ENCODE data around the gene MIA3.
"Not testable (repeated sequence)": the region's sequence is repeated elsewhere in the genome, so short reads cannot be mapped to it uniquely, and the experiment has no call there.

Gene MIA3

GRCh38 chr1:222623458-222623857 lies 5.6 kb downstream of the MIA3 start:
- DNase-seq, result no peak

GRCh38 chr1:222624214-222624613 lies 6.3 kb downstream of the MIA3 start:
- no peak for DNase-seq

DNA sequence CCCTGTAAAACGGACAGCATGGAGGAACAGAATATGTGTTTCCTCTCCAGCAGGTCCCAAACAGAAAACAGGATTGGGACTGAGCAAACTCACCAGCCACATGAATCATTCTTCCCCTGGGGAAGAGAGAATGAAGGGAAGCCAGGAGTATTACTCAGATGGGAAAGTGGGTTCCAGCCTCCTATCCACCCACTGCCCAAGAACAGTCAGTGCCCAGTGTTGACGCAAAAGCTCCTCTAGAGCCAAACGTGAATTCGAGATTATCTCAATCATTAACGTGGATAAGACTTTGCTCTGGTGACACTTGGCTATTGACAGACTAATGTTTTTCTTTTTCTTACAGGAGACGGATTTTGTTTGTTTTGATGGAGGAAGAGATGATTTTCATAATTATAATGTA lies 9.3 kb downstream of the MIA3 start:
- no peak for DNase-seq

GRCh38 chr1:222629921-222630535 lies 12.1 kb downstream of the MIA3 start:
- DNase-seq, result no peak

DNA sequence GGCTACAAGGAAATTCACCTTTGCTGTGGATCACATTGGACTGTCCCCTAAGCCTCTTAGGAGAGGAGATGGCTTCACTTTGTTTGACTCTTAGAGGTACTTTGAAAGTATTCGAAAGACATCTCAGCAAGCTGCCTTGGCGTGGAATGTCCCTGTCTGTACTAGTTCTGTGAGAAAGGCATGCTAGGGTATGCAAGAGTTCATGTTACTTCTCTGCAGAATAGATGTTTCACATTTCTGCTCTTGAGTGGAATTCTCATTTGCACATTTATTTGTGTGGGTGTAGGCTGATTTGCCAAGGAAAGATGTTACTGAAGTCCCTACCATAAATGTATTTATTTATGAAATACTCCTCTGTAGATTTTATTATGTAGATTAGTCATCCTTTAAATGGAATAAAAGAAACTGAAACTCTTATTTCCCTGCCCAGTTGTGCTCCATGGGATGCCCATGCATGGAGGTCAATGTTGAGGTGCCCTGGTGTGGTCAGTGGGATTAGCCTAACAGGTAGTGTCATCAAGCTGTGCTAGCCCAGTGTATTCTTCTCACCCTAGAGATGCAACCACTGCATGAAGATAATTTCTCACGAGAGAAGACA lies 13.8 kb downstream of the MIA3 start:
- no peak for DNase-seq

DNA sequence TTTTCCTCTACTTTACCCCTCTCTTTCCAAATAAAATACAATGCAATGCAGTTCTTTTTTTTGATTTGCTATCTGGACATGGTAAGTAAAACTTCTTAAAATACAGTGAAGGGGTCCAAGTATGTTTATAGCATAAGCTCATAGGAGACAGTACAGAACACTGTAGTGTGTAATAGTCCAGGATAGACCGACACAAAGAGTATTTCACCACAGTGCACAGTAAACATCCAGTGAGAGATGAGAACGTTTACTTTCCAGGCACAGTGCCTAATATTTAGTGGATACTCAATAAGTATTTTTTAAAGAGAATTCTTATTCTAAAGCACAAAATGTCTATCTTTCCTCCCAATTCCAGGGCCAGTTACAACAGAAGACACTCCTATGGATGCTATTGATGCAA lies 14.9 kb downstream of the MIA3 start:
- DNase-seq, result no peak

DNA sequence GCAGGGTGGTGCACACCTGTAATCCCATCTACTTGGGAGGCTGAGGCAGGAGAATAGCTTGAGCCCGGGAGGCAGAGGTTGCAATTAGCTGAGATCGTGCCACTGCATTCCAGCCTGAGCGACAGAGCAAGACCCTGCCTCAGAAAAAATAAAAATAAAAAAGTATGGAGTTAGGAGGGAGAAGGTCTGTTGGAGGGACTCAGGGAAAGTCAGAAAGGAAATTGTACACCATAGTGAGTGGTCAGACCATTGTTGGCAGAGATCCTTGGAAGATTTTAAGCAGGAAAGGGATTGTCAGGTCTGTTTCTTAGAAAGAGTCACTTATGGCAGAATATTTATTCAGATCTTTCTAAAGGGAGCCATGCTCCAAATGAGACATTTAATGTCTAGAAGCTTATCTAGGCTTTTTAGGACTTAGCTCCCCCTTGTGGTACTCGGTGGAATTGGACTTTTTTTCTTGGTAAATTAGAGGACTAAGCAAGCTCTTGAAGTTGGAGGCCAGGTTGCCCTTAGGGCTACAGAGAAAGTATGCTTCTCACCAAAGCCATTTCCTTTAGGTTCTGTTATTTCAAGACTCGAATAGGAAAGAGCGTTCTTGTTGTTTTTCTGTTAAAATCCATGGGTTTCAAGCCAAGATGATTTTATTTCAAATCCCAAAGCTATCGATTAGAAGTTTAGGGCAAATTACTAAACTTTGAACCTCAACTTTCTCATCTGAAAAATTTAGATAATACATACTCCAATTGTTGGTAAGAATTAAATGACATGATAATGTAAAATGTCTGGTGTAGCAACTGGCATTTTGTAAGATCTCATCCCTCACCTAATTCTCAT lies 16.5 kb downstream of the MIA3 start:
- peak; percentile 11 to 88 (median 60) for DNase-seq

GRCh38 chr1:222641269-222641948 lies 23.5 kb downstream of the MIA3 start:
- no peak for DNase-seq

- no peak for DNase-seq
Observed at GRCh38 chr1:222642468-222642867, 24.6 kb downstream of the MIA3 start.

DNA sequence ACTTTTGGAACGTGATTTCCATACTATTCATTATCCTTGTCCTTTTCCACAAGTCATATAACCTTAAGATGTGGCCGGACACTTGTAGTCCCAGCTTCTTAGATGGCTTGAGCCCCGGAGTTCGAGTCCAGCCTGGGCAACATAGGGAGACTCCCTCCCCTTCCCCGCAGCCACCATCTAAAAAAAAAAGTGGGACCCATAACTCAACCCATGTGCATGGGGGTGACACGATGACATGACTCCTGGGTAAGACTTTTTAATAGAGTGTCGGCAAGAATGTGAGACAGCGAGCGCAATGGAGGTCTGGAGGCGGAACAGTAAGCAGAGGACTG lies 25.7 kb downstream of the MIA3 start:
- DNase-seq, result peak in 1 of 6 experiments; percentile 68

DNA sequence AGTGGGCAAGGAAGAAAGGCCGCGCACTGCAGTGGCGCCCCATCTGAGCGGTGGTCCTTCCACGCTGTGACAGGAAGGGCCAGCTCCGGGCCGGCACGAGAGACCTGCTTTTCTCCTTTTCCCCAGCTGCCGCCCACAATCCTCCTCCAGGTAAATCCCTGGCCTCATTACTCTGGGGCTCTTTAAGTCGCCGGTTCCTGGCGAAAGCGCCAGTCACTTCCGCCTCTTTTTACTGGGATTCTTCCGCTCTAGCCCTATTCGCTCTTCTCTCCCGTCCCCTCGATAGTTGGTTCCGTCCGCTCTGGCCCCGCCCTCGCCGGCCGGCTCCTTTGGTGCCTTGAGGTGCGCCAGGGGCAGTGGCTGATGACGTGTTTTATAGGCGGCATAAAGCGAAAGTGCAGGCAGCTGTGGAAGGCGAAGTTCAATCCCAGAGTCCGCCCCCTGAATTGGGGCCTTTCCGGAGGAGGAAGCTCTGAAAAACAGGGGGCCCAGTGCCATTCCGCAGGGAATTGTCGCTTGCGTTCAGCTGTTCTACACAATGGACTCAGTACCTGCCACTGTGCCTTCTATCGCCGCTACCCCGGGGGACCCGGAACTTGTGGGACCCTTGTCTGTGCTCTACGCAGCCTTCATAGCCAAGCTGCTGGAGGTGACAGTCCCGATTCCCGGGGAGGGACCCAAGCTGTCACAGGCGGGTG lies 26.2 kb downstream of the MIA3 start:
- peak; percentile 92 to 96 (median 95) for DNase-seq

DNA sequence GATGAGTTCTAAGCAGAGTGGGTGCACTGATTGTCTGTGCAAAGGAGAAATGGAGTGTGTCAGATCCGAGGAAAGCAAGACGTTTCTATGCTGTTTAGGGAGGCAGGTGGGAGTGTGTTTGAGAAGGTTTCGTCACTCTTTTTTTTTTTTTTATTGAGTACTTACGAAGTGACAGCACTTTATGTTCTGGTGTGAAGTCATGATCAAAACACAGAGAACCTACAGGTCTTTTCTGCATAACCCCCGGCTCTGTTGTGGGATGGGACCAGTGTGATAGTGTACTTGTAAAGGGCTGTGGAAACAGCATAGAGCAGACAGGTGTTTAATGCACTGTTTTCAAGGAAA lies 26.7 kb downstream of the MIA3 start:
- DNase-seq, result peak in 5 of 6 experiments; percentile 47 to 83 (median 61)

GRCh38 chr1:222652676-222653075 lies 34.8 kb downstream of the MIA3 start:
- no peak for DNase-seq

DNA sequence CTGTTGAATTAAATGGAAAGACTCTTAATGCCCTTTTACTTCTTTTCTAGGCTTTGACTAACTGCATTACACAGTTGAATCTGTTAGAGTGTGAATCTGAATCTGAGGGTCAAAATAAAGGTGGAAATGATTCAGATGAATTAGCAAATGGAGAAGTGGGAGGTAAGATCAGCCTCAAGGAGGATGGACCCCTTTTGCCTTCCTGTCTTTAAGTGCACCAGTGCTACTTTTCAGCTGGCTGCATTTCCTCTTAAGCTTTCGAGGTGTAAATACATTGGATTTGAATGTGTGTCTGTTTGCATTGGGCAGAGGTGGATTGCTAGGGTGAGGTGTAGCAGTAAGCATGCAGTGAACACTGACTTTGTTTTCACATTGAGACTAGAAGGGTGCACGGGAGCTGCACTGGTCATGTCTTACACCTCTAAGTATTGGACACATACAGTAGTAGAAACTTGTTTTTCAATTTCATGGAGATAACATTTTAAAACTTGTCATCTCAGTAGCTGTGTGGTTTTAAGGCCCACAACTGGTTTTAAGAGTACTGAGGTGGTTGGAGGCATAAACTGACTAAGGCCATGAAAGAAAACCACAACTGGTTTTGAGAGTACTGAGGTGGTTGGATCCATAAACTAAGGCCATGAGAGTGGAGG lies 35.4 kb downstream of the MIA3 start:
- no peak for DNase-seq

DNA sequence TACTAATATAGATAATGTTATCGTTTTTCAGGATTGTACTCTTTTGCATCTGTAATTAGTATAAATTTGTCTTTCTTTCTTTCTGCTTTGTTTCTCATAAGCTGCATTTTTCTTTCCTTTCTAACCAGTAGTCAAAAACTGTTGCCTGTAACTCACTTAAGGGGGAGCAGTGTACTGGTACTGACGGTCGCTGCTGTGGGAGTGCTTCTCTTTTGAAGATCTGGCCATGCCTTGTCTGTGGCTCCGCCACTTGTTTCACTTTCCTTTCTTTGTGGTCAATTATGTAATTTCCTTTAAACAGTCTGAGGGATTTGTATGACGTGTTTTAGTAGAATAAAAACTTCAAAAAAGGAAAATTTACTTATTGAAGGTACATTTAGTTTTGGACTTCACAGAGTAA lies 37.0 kb downstream of the MIA3 start:
- peak; percentile 42 to 81 (median 73) for DNase-seq

DNA sequence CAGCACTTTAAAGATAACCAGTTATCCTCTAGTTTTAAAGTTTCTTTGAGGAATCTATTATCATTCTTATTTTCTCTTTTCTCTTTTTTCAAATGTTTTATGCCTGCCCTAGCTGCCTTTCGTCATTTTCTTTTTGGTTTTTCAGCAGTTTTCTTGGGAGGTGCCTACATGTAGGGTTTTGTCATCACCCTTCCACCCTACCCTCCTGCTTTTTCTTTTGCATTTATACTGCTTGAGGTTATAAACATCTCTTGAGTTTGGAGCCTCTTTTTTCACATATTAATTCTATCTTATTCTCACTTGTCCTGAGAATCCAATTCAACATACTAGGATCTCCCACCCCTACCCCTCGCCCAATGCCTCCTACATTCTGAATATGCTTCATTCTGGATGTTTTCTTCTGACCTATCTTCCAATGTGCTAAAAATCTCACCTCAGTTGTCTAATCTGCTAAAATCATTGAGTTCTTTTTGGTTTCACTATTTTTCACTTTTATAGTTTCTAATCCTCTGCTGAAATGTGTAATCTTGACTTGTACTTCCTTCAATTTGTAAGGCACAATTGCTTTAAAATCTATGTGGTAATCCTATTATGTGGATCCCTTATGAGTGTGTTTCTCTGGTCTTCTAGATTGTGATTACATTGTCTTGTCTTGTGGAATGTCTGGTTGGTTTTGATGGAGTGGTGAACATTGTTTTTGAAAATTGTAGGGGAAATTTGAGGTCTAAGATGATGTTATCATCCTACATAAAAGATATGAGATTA lies 38.7 kb downstream of the MIA3 start:
- no peak for DNase-seq

- no peak for DNase-seq
Observed at GRCh38 chr1:222657899-222658298, 40.0 kb downstream of the MIA3 start.

GRCh38 chr1:222663431-222663934 lies 45.6 kb downstream of the MIA3 start:
- DNase-seq, result no peak

- DNase-seq, result no peak
Observed at GRCh38 chr1:222665964-222666363, 48.1 kb downstream of the MIA3 start.

GRCh38 chr1:222668184-222668583 lies 50.3 kb downstream of the MIA3 start:
- not testable (repeated sequence) for DNase-seq

DNA sequence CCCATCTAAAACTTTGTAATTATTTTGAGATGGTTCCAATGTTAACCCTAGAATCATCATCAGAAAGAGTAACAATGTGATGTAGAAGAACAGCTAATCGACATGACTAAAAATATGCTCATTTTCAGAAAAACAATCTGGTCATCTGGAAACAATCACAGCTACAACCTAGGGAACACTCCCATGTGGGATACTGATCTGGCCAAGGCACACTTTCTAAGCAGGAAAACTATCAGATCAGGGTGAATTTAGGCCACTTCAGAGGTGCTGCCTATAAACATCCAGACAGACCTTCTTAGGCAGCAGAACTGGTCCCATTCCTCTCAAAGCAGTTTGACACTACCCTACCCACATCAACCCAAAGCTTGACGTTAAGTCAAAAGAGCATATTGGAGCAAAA lies 51.2 kb downstream of the MIA3 start:
- DNase-seq, result not testable (repeated sequence)

GRCh38 chr1:222670110-222670509 lies 52.2 kb downstream of the MIA3 start:
- peak in 3 of 6 experiments; percentile 9 to 31 (median 13) for DNase-seq
